Fibroblast of skin of abdomen (primary cell): Measurements from ENCODE around the gene PIK3CG.
"Not testable (repeated sequence)": the region's sequence is repeated elsewhere in the genome, so short reads cannot be mapped to it uniquely, and the experiment has no call there.

ENCODE experiments used
- DNase-seq: peaks from one replicate; pipeline ENCODE4 v3.0.0-alpha.2; 2013

PIK3CG gene

DNA sequence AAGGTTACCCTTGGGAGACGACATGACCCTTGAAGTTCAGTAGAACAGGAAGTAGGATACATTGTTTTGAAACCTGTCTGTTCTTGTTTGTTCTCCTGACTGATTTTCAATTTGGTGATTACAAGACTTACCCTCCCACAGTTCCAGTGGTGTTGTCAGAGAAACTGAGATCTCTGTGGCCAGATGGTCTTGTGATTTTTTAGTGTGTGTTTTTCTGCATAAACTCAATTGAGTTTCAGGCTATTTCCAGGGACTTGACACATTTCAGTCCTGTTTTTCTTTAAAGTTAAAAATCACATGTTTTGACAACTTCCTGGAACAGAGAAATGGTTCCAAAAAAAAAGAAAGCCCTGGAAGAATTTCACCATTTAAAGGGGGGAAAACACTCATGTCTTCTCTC is 22.3 kb downstream of the PIK3CG start:
- no peak for DNase-seq

DNA sequence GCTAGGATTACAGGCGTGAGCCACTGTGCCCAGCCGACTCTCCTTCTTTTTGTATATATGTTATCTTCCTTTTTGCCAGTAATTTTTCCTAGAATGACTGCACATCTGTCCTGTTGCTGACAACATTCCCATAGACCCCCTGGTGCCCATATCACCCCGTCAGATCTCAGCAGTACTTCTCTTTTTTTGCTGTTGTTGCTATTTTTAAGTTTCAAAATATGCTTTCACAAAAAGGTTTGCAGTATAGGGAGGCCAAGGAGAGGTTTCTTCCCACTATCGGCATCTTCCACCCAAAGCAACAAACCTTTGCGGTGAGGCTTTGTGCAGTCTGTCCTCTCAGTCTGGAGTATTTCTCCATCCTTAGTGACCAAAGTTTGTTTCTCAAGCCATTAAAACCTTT is 23.1 kb downstream of the PIK3CG start:
- DNase-seq: no peak

DNA sequence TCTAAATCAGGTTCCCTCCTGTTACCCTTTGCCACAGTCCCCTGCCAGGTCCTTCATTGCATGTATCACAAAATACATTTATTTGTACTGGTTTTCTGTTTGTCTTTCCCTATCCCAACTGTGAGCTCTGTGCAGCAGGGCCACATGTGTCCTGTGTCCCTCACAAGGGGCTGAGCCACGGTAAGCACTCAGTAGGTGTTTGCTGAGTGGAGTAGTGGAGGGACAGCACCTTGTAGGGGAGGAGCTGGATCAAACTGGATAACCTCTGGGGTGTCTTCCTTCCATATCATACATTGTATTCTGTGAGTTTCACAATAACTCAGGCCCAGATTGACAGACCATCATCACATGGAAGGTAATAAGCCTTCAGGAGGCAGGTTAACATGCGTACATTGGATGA is 25.9 kb downstream of the PIK3CG start:
- no peak for DNase-seq

DNA sequence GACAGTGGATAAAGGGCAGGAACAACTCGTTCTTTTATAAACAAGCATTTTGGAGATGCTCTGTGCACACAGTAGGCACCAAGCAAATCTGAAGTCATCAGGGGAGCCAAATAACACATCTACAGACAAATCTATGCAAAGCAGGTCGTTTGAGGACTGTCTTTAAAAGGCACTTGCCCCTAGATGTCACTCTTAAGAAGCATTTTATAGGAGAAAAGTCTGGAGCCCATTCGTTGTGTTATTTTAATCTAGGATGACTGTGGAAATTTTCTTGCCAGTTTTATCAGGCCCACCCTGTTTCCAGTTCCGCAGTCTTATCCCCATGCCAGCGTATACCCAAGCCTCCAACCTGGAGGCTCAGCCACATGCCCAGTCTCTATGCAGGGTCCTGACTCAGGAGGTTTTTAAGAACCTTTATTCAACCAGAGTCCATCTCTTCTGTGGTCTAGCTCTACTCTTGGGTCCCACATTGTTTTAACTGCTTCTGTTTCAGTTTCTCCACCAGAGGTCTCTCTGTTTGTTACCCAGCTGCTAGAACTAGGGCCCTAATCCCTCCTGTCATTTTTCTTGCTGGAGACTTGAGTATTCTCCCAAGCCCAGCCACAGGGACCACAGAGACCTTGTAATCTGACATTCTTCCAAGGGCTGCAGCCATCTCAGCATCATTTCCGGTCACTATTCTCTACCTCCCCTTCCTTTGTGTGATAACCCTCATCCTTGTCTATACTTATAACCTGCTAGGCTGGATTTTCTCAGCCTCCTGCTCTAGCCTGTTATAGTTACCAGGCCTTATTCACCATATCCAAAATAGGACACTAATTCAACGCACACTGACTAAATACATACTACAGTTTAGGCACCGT is 26.7 kb downstream of the PIK3CG start:
- no peak for DNase-seq

DNA sequence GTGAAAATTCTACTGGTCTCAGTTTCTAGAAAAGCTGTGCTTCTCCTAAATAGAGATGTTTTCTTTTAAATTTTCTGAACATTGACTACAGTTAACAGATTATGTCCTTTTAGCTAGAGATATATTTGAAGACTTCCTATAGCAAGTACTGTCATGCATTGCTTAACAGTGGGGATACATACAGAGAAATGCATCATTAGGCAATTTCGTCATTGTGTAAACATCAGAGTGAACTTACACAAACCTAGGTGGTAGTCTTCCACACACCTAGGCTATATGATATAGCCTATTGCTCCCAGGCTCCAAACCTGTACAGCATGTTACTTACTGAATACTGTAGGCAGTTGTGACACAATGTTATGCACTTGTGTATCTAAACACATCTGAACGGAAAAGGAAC is 28.5 kb downstream of the PIK3CG start:
- DNase-seq: no peak

DNA sequence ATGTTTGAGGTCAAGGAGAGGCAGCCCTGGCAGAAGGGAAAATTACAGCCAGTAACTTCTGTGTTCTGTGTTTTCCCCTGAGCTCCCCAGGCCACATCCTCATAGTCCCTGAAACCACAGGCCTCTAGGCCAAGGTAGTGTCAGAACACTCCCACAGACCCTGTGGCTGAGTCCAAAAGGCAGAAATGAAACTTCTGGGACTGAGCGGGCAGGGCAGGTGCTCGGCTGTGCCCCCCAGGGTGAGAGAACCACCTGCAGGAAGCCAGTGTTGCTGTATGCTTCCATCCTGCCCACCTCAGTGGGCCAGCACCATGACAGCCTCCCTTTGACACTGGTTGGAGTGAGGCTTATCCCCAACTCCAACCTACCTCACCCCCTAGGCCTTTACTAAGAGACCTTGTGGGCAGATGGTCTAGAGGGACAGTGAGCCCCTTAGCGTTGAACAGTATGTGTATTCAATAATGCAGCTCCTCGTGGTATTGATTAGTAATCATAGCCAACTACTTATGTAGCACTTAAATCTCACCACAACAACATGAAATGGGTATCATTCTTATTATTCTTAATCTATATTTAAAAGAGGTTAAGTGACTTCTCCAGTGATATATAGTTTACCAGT is 30.3 kb downstream of the PIK3CG start:
- DNase-seq: no peak

DNA sequence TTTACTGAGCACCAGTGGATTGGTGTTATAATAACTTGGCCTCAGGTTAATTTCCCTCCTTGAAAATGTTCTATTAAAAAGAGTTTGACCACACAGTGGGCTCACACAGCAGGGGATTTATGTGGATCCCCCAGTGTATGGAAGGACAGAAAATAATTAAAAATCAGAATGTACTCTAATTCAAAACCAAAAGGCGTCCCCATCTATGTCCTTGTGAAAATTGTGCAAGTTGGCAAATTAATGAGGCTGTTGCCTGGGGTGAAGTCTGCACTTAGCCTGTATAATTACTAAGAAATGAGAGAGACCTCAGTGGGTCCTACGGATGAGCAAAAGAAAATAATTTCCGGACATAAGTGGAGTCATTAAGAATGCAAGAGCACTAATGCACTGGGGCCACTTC is 31.1 kb downstream of the PIK3CG start:
- no peak for DNase-seq

DNA sequence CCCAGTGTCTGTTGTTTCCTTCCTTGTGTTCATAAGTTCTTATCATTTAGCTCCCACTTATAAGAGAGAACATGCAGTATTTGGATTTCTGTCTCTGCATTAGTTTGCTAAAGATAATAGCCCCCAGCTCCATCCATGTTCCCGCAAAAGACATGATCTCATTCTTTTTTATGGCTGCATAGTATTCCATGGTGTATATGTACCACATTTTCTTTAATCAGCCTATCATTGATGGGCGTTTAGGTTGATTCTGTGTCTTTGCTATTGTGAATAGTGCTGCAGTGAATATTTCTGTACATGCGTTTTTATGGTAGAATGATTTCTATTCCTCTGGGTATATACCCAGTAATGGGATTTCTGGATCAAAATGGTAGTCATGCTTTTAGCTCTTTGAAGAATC is 32.5 kb downstream of the PIK3CG start:
- not testable (repeated sequence) for DNase-seq

DNA sequence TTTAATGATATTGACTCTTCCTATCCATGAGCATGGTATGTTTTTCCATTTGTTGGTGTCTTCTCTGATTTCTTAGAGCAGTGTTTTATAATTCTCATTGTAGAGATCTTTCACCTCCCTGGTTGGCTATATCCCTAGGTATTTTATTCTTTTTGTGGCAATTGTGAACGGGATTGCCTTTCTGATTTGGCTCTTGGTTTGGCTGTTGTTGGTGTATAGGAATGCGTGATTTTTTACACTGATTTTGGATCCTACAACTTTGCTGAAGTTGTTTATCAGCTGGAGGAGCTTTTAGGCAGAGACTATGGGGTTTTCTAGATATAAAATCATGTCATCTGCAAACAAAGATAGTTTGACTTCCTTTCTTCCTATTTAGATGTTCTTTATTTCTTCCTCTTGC is 33.9 kb downstream of the PIK3CG start:
- DNase-seq: not testable (repeated sequence)

DNA sequence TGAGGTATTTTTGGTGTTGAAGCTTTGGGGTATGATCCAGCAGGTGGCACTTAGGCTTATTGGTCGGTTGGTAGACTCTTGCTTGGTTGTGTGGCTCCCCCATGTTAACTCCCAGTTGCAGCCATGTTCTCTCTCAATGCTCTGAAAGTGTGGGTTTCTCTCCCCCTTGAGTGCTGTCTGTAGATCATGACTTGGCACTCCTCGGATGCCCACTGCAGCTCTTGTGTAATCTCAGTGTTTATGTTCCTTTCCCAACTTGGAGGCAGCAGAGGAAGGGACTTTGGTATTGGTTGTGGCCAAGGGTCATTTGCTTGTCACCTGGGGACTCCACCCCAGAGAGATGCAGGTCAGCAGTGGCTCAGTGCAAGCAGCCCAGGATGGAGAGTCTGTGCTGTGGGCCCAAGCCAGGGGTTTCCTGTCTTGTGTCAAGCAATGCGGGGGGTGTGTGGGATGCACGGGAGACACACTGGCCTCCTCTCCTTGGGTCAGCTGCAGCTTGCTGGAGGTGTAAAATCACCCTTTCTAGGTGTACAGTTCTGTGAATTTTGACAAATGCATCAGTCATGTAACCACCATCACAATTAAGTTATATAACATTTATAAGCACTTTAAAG is 36.9 kb downstream of the PIK3CG start:
- no peak for DNase-seq

DNA sequence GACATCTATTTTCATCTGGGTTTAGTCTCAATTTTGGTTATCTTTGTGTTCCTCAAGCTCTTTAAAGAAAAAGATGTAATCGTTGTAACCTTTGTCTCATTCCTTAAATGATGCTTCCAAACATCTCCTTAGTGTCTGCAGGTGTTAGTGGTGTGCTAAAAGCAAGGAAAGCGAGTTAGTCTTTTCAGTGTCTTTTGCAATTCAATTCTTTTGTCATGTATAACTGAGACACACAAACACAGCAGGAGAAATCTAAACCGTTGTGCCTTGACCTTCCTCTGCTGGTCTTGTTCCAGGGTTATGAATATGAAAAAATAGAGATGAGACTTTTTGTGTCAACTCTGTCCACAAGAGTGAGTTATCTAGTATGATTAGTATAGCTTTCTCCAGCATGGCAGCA is 40.7 kb downstream of the PIK3CG start:
- DNase-seq: no peak

DNA sequence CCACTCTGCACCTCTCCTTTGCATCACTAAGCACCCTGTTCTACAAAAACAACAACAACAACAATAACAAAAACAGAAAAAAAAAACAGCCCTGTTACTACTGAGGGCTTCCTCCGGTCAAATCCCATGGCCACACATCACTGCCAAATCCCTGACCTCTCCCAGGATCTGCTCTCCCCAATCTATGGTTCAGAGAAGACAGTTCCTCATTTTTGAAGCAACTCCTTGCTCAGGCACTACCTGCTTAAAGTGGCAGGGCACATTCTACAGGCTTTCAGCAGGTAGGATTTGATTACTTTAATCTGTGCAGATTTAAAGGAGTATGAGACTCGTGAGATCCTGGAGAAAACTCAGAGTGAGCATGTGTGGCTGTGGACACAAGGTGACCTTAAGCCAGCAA is 46.9 kb downstream of the PIK3CG start:
- no peak for DNase-seq

DNA sequence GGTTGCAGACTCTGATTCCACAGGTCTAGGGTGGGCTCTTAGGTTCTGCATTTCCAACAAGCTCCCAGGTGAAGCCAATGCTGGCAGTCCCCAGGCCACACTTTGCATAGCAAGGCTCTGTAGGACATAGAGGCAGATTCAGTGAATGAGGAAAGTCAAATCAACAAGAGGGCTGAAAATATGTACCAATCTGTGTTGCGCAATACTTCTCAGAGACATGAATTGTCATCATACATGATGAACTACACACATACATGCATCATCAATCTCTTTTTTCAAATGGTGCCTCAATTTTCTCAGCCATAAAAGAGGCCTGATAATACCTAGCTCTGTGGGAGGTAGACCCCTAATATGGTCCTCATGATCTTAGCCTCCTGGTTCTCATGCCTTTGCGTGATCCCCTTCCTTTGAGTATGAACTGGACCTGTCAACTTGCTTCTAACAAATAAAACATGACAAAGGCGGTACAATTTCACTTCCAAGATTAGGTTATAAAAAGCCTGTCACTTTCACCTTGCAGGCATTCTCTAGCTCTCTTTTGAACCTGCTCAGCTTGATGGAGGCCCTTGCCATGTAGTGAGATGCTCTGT is 49.0 kb downstream of the PIK3CG start:
- no peak for DNase-seq

DNA sequence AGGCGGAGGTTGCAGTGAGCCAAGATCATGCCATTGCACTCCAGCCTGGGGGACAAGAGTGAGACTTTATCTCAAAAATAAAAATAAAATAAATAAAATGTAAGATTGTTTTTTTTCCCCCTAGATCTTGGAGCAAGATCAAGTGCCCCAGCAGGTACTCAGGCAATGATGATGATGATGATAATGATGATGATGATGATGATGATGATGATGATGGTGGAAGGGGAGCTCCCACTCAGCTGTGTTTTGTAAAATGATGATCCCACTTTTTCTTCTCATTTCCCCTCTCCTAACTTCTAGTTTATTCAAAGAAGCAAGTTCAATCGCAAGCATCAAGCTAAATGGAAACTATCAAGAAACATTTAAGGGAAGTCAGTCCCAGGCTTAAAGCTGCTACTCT is 50.3 kb downstream of the PIK3CG start:
- DNase-seq: no peak

DNA sequence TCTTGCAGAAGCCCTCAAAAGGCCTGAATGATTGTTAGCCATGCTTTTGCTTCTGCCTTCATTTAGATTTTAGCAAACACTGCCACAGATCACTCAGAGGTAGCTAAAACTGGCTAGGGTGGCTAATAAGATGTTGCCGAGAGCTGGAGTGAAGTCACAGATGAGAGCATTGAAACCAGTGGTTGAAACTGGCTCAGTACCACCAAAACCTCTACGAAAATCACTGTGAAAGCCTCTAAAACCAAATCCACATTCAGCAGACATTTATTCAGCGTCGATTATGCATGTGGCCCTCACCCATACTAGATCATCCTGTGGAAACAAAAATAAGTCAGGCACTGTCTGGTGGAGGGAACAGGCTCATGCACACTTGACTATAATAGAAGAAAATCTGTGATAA is 50.8 kb downstream of the PIK3CG start:
- DNase-seq: no peak

DNA sequence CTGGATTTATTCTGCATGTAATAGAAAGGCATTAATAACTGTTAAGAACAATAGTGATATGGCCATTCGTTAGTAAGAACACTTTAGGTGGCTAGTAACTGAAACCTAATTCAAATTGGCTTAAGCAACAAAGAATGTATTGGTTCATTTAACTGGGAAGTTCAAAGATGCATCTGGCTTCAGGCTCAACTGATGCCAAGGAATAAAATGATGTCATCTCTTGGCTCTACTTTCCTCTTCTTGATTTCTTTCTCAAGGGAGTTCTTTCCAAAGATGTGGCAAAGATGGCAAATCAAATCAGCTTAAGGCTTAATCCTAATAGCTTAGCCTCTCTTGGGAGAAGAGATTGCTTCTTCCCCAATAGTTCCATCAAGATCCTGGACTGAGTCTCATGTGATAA is 51.6 kb downstream of the PIK3CG start:
- no peak for DNase-seq

DNA sequence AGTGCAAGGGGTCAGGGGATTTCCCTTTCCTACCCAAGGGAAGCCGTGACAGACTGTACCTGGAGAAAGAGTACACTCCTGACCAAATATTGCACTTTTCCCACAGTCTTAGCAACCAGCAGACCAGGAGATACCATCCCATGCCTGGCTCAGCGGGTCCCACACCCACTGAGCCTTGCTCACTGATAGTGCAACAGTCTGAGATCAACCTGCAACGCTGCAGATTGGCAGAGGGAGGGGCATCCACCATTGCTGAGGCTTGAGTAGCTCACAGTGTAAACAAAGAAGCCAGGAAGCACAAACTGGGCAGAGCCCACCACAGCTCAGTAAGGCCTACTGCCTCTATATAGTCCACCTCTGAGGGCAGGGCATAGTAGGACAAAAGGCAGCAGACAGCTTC is 53.9 kb downstream of the PIK3CG start:
- DNase-seq: no peak

DNA sequence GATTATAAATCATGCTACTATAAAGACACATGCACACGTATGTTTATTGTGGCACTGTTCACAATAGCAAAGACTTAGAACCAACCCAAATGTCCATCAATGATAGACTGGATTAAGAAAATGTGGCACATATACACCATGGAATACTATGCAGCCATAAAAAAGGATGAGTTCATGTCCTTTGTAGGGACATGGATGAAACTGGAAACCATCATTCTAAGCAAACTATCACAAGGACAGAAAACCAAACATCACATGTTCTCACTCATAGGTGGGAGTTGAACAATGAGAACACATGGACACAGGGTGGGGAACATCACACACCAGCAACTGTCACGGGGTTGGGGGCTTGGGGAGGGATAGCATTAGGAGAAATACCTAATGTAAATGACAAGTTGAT is 59.4 kb downstream of the PIK3CG start:
- DNase-seq: not testable (repeated sequence)

DNA sequence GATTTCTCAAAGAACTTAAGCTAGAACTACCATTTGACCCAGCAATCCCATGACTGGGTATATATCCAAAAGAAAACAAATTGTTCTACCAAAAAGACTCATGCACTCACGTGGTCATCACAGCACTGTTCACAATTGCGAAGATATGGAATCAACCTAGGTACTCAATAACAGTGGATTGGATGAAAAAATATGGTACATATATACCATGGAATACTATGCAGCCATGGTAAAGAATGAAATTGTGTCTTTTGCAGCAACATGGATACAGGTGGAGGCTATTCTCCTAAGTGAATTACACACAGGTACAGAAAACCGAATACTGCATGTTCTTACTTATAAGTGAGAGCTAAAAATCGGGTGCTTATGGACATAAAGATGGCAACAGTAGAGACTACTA is 61.8 kb downstream of the PIK3CG start:
- DNase-seq: no peak

DNA sequence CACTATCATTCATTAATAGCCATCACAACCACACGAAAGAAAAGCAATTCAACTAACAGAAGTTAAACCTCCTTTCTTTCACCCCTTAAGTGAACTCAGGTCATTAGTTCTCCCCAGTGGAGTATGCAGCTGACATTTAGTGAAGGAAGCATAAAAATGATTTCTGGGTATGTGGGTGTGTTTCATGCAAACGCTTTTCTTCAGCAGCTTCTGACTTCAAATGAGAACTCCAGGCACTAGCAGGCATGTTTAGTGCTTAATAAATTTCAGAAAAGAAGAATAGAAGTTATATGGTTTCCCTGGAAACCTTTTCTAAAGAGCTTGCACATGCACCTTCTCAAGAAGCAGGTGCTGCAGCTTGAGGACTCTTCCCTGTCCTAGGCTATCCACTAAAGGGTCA is 62.5 kb downstream of the PIK3CG start:
- no peak for DNase-seq

DNA sequence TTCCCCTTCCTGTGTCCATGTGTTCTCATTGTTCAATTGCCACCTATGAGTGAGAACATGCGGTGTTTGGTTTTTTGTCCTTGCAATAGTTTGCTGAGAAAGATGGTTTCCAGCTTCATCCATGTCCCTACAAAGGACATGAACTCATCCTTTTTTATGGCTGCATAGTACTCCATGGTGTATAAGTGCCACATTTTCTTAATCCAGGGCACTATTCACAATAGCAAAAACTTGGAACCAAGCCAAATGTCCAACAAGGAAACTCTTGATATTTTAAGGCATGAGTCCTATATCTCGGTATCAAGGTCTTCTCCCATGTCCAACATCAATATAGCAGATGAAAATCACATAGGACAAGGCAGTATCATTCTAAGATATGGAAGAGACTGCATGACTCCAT is 64.5 kb downstream of the PIK3CG start:
- DNase-seq: not testable (repeated sequence)

DNA sequence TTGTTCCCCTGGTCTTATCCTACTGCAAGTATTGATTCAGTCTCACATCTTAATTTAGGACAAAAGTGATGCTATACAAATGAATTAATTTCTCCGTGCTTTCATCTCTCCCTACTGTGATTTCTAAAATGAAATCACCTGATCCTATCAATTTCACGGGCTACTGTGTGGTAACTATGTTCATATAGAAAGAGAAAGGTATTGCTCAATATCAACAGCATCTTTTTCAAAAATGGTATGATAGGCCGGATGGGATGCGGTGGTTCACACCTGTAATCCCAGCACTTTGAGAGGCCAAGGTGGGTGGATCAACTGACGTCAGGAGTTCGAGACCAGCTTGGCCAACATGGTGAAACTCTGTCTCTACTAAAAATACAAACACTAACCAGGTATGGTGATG is 71.2 kb downstream of the PIK3CG start:
- DNase-seq: no peak

DNA sequence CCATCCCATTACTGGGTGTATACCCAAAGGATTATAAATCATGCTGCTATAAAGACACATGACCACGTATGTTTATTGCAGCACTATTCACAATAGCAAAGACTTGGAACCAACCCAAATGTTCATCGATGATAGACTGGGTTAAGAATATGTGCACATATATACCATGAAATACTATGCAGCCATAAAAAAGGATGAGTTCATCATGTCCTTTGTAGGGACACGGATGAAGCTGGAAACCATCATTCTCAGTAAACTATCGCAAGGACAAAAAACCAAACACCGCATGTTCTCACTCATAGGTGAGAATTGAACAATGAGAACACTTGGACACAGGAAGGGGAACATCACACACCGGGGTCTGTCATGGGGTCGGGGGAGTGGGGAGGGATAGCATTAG is 73.0 kb downstream of the PIK3CG start:
- not testable (repeated sequence) for DNase-seq

DNA sequence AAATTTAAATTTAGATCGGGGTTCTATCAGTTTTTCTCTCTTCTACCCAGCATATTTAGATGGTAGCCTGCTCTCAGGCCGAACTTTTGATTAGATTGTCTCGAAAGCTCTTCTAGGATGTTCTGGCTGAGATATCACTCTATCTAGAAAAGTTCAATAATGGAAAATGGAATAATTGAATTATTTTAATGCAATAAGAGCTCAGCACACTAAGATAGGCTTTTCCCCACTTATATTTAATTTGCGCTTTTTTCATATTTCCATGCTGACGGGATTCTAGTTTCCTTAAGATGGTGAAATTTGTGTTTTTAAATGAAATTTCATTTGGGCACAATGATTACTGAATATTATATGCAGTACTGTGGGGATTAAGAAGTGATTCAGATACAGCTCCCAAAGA is 73.7 kb downstream of the PIK3CG start:
- DNase-seq: no peak
